Transverse colon (tissue), 4 donors: ENCODE data around the gene HOXB5.

ENCODE experiments used
- EP300 ChIP-seq: sonication (generic); formaldehyde crosslinking; IDR thresholded peaks from one replicate; pipeline ENCODE4 v1.6.1; 2017; ENCODE audit warnings: antibody characterized with exemption, low read depth
- POLR2A ChIP-seq: fragments of 450-650 bp; IDR thresholded peaks from one replicate; pipeline ENCODE4 v1.6.1; 2016; ENCODE audit warnings: antibody characterized with exemption, mild to moderate bottlenecking, moderate library complexity
- POLR2AphosphoS5 ChIP-seq, 3 donors: sonication (generic); formaldehyde crosslinking; IDR thresholded peaks; one replicate each; pipeline ENCODE4 v1.6.1; 2016; ENCODE audit warnings: antibody characterized with exemption in 3 of 3
- TF ChIP-seq, protein P1 (sequence below), 5 experiments: fragments of 200-600 bp in 3 of 5; fragments of 450-650 bp in 2 of 5; sonication (generic) in 3 of 5; IDR thresholded peaks; 1 replicate in 2 of 5; 2 replicates in 3 of 5; pipeline ENCODE4 v1.5.1; 2016 to 2017; ENCODE audit warnings: antibody characterized with exemption in 5 of 5, inconsistent platforms in 3 of 5, mild to moderate bottlenecking in 2 of 5, moderate library complexity in 1 of 5

DNA sequence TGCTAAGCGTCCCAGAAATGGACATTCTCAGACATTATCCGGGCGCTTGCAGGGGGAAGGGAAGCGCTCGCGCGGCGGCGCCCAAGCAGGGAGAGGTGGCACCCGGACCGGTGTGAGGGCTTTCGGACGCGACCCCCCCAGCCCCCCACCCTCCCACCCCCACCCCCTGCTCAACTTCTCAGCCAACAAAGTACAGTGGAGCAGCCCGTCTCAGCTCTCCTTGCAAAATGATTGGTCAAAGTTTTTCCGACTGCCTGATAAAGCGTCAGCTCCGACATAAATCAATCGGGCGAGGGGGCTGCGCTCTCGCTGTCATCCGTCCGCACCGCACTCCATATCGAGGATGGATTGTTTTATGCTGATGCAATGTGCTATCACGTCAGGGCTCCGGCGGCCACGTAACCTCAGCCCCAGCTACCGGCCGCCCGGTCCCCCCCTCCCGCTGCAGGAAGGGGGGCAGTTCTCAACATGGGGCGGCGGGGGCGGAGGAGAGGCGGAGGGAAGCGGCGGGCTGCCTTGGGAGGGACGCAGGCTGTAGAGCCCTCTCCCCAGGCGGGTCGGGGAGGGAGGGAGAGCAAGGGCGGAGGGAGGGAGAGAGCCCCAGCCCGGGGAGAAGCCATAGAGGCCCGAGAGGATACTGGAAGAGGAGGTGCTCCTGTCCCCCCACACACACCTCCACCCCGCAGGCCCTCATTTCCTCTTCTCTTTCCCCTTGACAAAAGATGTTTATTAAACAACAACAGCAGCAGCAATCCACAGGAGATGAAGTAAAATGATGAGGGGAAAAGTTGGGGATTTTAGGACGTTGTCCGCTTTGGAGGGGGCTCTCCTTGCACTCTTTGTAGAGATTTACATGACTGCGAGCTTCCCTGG lies 32.9 kb upstream of the HOXB5 start, which contains the start of gene HOXB9:
- TF ChIP-seq POLR2AphosphoS5 (IDR thresholded peaks at IDR 0.05), result peak; percentile 23 to 66 (median 63)
- TF ChIP-seq POLR2A, result peak; percentile 43
- TF ChIP-seq, protein P1, sequence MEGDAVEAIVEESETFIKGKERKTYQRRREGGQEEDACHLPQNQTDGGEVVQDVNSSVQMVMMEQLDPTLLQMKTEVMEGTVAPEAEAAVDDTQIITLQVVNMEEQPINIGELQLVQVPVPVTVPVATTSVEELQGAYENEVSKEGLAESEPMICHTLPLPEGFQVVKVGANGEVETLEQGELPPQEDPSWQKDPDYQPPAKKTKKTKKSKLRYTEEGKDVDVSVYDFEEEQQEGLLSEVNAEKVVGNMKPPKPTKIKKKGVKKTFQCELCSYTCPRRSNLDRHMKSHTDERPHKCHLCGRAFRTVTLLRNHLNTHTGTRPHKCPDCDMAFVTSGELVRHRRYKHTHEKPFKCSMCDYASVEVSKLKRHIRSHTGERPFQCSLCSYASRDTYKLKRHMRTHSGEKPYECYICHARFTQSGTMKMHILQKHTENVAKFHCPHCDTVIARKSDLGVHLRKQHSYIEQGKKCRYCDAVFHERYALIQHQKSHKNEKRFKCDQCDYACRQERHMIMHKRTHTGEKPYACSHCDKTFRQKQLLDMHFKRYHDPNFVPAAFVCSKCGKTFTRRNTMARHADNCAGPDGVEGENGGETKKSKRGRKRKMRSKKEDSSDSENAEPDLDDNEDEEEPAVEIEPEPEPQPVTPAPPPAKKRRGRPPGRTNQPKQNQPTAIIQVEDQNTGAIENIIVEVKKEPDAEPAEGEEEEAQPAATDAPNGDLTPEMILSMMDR (IDR thresholded peaks at IDR 0.05), result no peak
- no peak for TF ChIP-seq EP300
